ENCODE results near the gene KAZN.

KAZN gene

GRCh38 chr1:14679027-14679688 lies 80.7 kb downstream of the KAZN start:
- DNase-seq, result no peak

GRCh38 chr1:14681182-14681581 lies 82.7 kb downstream of the KAZN start:
- DNase-seq, result no peak

GRCh38 chr1:14682941-14683621 lies 84.6 kb downstream of the KAZN start:
- DNase-seq, result no peak

- no peak for DNase-seq
These were observed 86.6 kb downstream of the KAZN start for GRCh38 chr1:14685078-14685477.

GRCh38 chr1:14686701-14687100 lies 88.2 kb downstream of the KAZN start:
- no peak for DNase-seq

- no peak for DNase-seq
These were observed 88.7 kb downstream of the KAZN start for GRCh38 chr1:14687147-14687546.

GRCh38 chr1:14689996-14690615 lies 91.6 kb downstream of the KAZN start:
- no peak for DNase-seq

- DNase-seq, result no peak
These were observed 95.5 kb downstream of the KAZN start for GRCh38 chr1:14693949-14694348.

- DNase-seq, result no peak
These were observed 96.1 kb downstream of the KAZN start for GRCh38 chr1:14694589-14694988.

GRCh38 chr1:14696761-14697160 lies 98.3 kb downstream of the KAZN start:
- no peak for DNase-seq

- no peak for DNase-seq
These were observed 98.9 kb downstream of the KAZN start for GRCh38 chr1:14697353-14697752.

GRCh38 chr1:14698314-14698713 lies 99.8 kb downstream of the KAZN start:
- DNase-seq, result no peak

GRCh38 chr1:14699620-14700019 lies 101.1 kb downstream of the KAZN start:
- no peak for DNase-seq

GRCh38 chr1:14704846-14705245 lies 106.4 kb downstream of the KAZN start:
- no peak for DNase-seq

GRCh38 chr1:14705824-14706223 lies 107.3 kb downstream of the KAZN start:
- no peak for DNase-seq

GRCh38 chr1:14706631-14707030 lies 108.1 kb downstream of the KAZN start:
- no peak for DNase-seq

- DNase-seq, result no peak
These were observed 109.3 kb downstream of the KAZN start for GRCh38 chr1:14707531-14708445.

GRCh38 chr1:14710331-14710730 lies 111.8 kb downstream of the KAZN start:
- no peak for DNase-seq

GRCh38 chr1:14712136-14712535 lies 113.7 kb downstream of the KAZN start:
- DNase-seq, result no peak

- DNase-seq, result peak; percentile 92
These were observed 114.6 kb downstream of the KAZN start for GRCh38 chr1:14713077-14713476.

GRCh38 chr1:14715266-14715665 lies 116.8 kb downstream of the KAZN start:
- no peak for DNase-seq

GRCh38 chr1:14715802-14716201 lies 117.3 kb downstream of the KAZN start:
- no peak for DNase-seq

GRCh38 chr1:14716474-14716873 lies 118.0 kb downstream of the KAZN start:
- DNase-seq, result no peak

Data from NCI-H1105 treated with DMSO at 0.1 percent for 48 hours (cell line).